ENCODE measurements around the gene CPNE6. TPM values are rescaled to one million over a fixed set of nuclear protein-coding genes. Genes with fewer than 3 reads are reported as not detected.

CPNE6 gene
- total RNA-seq, 1 experiment from 2014 or later, result not detected

- H2AFZ ChIP-seq, result no peak overlapping the region
- intact Hi-C loops (cut with micrococcal nuclease; ENCODE audit: unreplicated experiment), result no loop called here
- H3K9me2 ChIP-seq (ENCODE audit: insufficient read depth), result 0 out of 2 replicates have a peak, but pooled peaks cover 3% of the 10 kb centered on the region
- H4K20me1 ChIP-seq (ENCODE audit: insufficient read depth), result no peaks in the 10 kb centered on the region
- BruUV-seq (replicated peaks), result no TSS peak
- H3K27ac ChIP-seq, result no peak overlapping the region
- peaks cover 12% of the 10 kb centered on the region for H3K79me2 ChIP-seq (ENCODE audit: low read depth)
- no peaks in the 10 kb centered on the region for H3K9me3 ChIP-seq (ENCODE audit: insufficient read depth, low read depth)
- peaks cover 4% of the 10 kb centered on the region; the same call in 1 of the 2 replicates for H3F3A ChIP-seq (ENCODE audit: insufficient read depth, low read depth)
- no peaks in the 10 kb centered on the region for H3K36me3 ChIP-seq (ENCODE audit: low read depth)
- DNase-seq, result peak in 1 of 2 experiments; percentile 24
- peaks cover 12% of the 10 kb centered on the region for H3K4me1 ChIP-seq (replicated peaks; ENCODE audit: insufficient read depth)
- H3K4me2 ChIP-seq, result peak overlapping the region; percentile 91
- TF ChIP-seq EZH2 (IDR thresholded peaks at IDR 0.05; ENCODE audit: low read depth), result no peak
- TF ChIP-seq, protein P1, sequence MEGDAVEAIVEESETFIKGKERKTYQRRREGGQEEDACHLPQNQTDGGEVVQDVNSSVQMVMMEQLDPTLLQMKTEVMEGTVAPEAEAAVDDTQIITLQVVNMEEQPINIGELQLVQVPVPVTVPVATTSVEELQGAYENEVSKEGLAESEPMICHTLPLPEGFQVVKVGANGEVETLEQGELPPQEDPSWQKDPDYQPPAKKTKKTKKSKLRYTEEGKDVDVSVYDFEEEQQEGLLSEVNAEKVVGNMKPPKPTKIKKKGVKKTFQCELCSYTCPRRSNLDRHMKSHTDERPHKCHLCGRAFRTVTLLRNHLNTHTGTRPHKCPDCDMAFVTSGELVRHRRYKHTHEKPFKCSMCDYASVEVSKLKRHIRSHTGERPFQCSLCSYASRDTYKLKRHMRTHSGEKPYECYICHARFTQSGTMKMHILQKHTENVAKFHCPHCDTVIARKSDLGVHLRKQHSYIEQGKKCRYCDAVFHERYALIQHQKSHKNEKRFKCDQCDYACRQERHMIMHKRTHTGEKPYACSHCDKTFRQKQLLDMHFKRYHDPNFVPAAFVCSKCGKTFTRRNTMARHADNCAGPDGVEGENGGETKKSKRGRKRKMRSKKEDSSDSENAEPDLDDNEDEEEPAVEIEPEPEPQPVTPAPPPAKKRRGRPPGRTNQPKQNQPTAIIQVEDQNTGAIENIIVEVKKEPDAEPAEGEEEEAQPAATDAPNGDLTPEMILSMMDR (conservative IDR thresholded peaks at IDR 0.05), result no peak
- no peaks in the 10 kb centered on the region for H3K27me3 ChIP-seq (ENCODE audit: insufficient read depth, low read depth)
- CTCF ChIA-PET, result interaction anchor here (0.5 to 1.0 kb wide), 4 partner anchors 14 to 211 kb away, joined by 3 to 4 read pairs (median 3); no protein-coding TSS in a partner anchor
- POLR2A ChIA-PET (ENCODE audit: unreplicated experiment), result interaction anchor here (0.6 to 0.7 kb wide), 2 partner anchors 13 to 20 kb away, joined by 3 read pairs; partner anchors contain the start of gene NRL
- peak overlapping the region; percentile 78 for H3K4me3 ChIP-seq
Measured at GRCh38 chr14:24095271-24096068, 24.1 kb downstream of the CPNE6 start.

- Histone ChIP-seq H2AFZ (no peak overlapping the region), H3K4me1 (replicated peaks; ENCODE audit: insufficient read depth) (peaks cover 12% of the 10 kb centered on the region), H3K36me3 (ENCODE audit: low read depth) (no peaks in the 10 kb centered on the region), H3K79me2 (ENCODE audit: low read depth) (peaks cover 12% of the 10 kb centered on the region), H3K4me2 (no peak overlapping the region), H3F3A (ENCODE audit: insufficient read depth, low read depth) (peaks cover 4% of the 10 kb centered on the region; the same call in 1 of the 2 replicates), H3K9me3 (ENCODE audit: insufficient read depth, low read depth) (no peaks in the 10 kb centered on the region), H3K4me3 (no peak overlapping the region), H3K27me3 (ENCODE audit: insufficient read depth, low read depth) (no peaks in the 10 kb centered on the region), H4K20me1 (ENCODE audit: insufficient read depth) (no peaks in the 10 kb centered on the region), H3K9me2 (ENCODE audit: insufficient read depth) (0 out of 2 replicates have a peak, but pooled peaks cover 3% of the 10 kb centered on the region), H3K27ac (no peak overlapping the region)
- intact Hi-C loops (cut with micrococcal nuclease; ENCODE audit: unreplicated experiment), result no loop called here
- TF ChIP-seq EZH2 (IDR thresholded peaks at IDR 0.05; ENCODE audit: low read depth), result no peak
- TF ChIP-seq, protein P1 (conservative IDR thresholded peaks at IDR 0.05), result no peak
- no TSS peak for BruUV-seq (replicated peaks)
- ChIA-PET POLR2A (ENCODE audit: unreplicated experiment) (no interaction called here), CTCF (no interaction called here)
- no peak for DNase-seq
Measured at GRCh38 chr14:24096545-24097181, 25.3 kb downstream of the CPNE6 start.

GRCh38 chr14:24098229-24098926 is 27.0 kb downstream of the CPNE6 start:
- no peak overlapping the region for H3K27ac ChIP-seq
- no peaks in the 10 kb centered on the region for H4K20me1 ChIP-seq (ENCODE audit: insufficient read depth)
- H3K9me2 ChIP-seq (ENCODE audit: insufficient read depth), result no peaks in the 10 kb centered on the region
- H3F3A ChIP-seq (ENCODE audit: insufficient read depth, low read depth), result peaks cover 2% of the 10 kb centered on the region; the same call in 1 of the 2 replicates
- H3K36me3 ChIP-seq (ENCODE audit: low read depth), result no peaks in the 10 kb centered on the region
- H3K4me2 ChIP-seq, result no peak overlapping the region
- no peaks in the 10 kb centered on the region for H3K27me3 ChIP-seq (ENCODE audit: insufficient read depth, low read depth)
- H3K9me3 ChIP-seq (ENCODE audit: insufficient read depth, low read depth), result no peaks in the 10 kb centered on the region
- TF ChIP-seq, protein P1 (conservative IDR thresholded peaks at IDR 0.05), result no peak
- TF ChIP-seq EZH2 (IDR thresholded peaks at IDR 0.05; ENCODE audit: low read depth), result no peak
- no peak overlapping the region for H2AFZ ChIP-seq
- POLR2A ChIA-PET (ENCODE audit: unreplicated experiment), result interaction anchor here (0.6 kb wide), 1 partner anchor 465 kb away, joined by 3 read pairs; no protein-coding TSS in a partner anchor
- intact Hi-C loops (cut with micrococcal nuclease; ENCODE audit: unreplicated experiment), result no loop called here
- BruUV-seq (replicated peaks), result no TSS peak
- CTCF ChIA-PET, result no interaction called here
- H3K4me1 ChIP-seq (replicated peaks; ENCODE audit: insufficient read depth), result peaks cover 8% of the 10 kb centered on the region
- no peak for DNase-seq
- H3K79me2 ChIP-seq (ENCODE audit: low read depth), result peaks cover 12% of the 10 kb centered on the region
- no peak overlapping the region for H3K4me3 ChIP-seq
